Mucosa of stomach (tissue), 1 donor: ENCODE results near the gene SIAH1.
"Not testable (repeated sequence)": the region's sequence is repeated elsewhere in the genome, so short reads cannot be mapped to it uniquely, and the experiment has no call there.

ENCODE experiments used
- H3K27me3 ChIP-seq: one replicate; pipeline ENCODE4 v1.7.0; 2013; ENCODE audit warnings: mild to moderate bottlenecking, low read length; ENCODE audit not compliant: control insufficient read depth, insufficient read depth
- H3K36me3 ChIP-seq: one replicate; pipeline ENCODE4 v1.7.0; 2013; ENCODE audit warnings: low read length; ENCODE audit not compliant: control insufficient read depth, insufficient read depth
- H3K4me1 ChIP-seq: one replicate; pipeline ENCODE4 v1.7.0; 2013; ENCODE audit warnings: mild to moderate bottlenecking, low read length; ENCODE audit not compliant: control insufficient read depth, insufficient read depth
- H3K4me3 ChIP-seq: one replicate; pipeline ENCODE4 v1.7.0; 2013; ENCODE audit warnings: low read length
- H3K9ac ChIP-seq: one replicate; pipeline ENCODE4 v1.7.0; 2013; ENCODE audit warnings: mild to moderate bottlenecking, low read length, moderate library complexity
- H3K9me3 ChIP-seq: one replicate; pipeline ENCODE4 v1.7.0; 2013; ENCODE audit warnings: mild to moderate bottlenecking, low read length, moderate library complexity; ENCODE audit not compliant: control insufficient read depth
- donor health status: Pancreatic carcinoma.

The SIAH1 gene

GRCh38 chr16:48358419-48358818 is 26.8 kb downstream of the SIAH1 start:
- Histone ChIP-seq H3K36me3 (no peaks in the 10 kb centered on the region), H3K27me3 (no peaks in the 10 kb centered on the region), H3K9me3 (no peaks in the 10 kb centered on the region), H3K4me1 (peaks cover 8% of the 10 kb centered on the region), H3K4me3 (no peak overlapping the region), H3K9ac (no peak overlapping the region)

- Histone ChIP-seq H3K36me3 (no peaks in the 10 kb centered on the region), H3K4me3 (no peak overlapping the region)
These were observed 28.4 kb downstream of the SIAH1 start for GRCh38 chr16:48356633-48357376.

GRCh38 chr16:48354877-48355855 is 30.0 kb downstream of the SIAH1 start:
- Histone ChIP-seq H3K36me3 (no peaks in the 10 kb centered on the region), H3K27me3 (no peaks in the 10 kb centered on the region), H3K9ac (no peak overlapping the region)

More at GRCh38 chr16:48356633-48357376, 28.4 kb downstream of the SIAH1 start:
- Histone ChIP-seq H3K9ac (no peak overlapping the region), H3K9me3 (no peaks in the 10 kb centered on the region), H3K4me1 (peaks cover 6% of the 10 kb centered on the region), H3K27me3 (no peaks in the 10 kb centered on the region)

GRCh38 chr16:48354385-48354784 is 30.8 kb downstream of the SIAH1 start:
- not testable (repeated sequence) for H3K9ac ChIP-seq, H3K9me3 ChIP-seq, H3K4me3 ChIP-seq, H3K36me3 ChIP-seq, H3K4me1 ChIP-seq, H3K27me3 ChIP-seq

More at GRCh38 chr16:48354877-48355855, 30.0 kb downstream of the SIAH1 start:
- Histone ChIP-seq H3K4me3 (no peak overlapping the region), H3K4me1 (peaks cover 6% of the 10 kb centered on the region), H3K9me3 (no peaks in the 10 kb centered on the region)

GRCh38 chr16:48353565-48354163 is 31.5 kb downstream of the SIAH1 start:
- Histone ChIP-seq H3K4me1 (peaks cover 6% of the 10 kb centered on the region), H3K4me3 (no peak overlapping the region), H3K27me3 (no peaks in the 10 kb centered on the region), H3K9me3 (no peaks in the 10 kb centered on the region), H3K9ac (no peak overlapping the region), H3K36me3 (no peaks in the 10 kb centered on the region)

- H3K9ac ChIP-seq = no peak overlapping the region
- H3K4me1 ChIP-seq = peaks cover 6% of the 10 kb centered on the region
- H3K36me3 ChIP-seq = no peaks in the 10 kb centered on the region
- no peaks in the 10 kb centered on the region for H3K27me3 ChIP-seq
- no peaks in the 10 kb centered on the region for H3K9me3 ChIP-seq
- H3K4me3 ChIP-seq = no peak overlapping the region
These were observed 32.4 kb downstream of the SIAH1 start for GRCh38 chr16:48352648-48353390.

- Histone ChIP-seq H3K4me3 (no peak overlapping the region), H3K4me1 (peaks cover 6% of the 10 kb centered on the region), H3K9me3 (no peaks in the 10 kb centered on the region), H3K27me3 (no peaks in the 10 kb centered on the region), H3K9ac (no peak overlapping the region), H3K36me3 (no peaks in the 10 kb centered on the region)
These were observed 34.5 kb downstream of the SIAH1 start for GRCh38 chr16:48350736-48351135.

- Histone ChIP-seq H3K27me3 (no peaks in the 10 kb centered on the region), H3K36me3 (no peaks in the 10 kb centered on the region), H3K9me3 (no peaks in the 10 kb centered on the region), H3K9ac (no peak overlapping the region), H3K4me3 (no peak overlapping the region), H3K4me1 (no peaks in the 10 kb centered on the region)
These were observed 37.2 kb downstream of the SIAH1 start for GRCh38 chr16:48347980-48348379.

GRCh38 chr16:48347191-48347865 is 37.9 kb downstream of the SIAH1 start:
- no peaks in the 10 kb centered on the region for H3K36me3 ChIP-seq

GRCh38 chr16:48342591-48342990 is 42.6 kb downstream of the SIAH1 start:
- Histone ChIP-seq H3K4me1 (no peaks in the 10 kb centered on the region), H3K9me3 (no peaks in the 10 kb centered on the region), H3K27me3 (no peaks in the 10 kb centered on the region), H3K9ac (no peak overlapping the region), H3K4me3 (no peak overlapping the region), H3K36me3 (no peaks in the 10 kb centered on the region)

More at GRCh38 chr16:48347191-48347865, 37.9 kb downstream of the SIAH1 start:
- H3K27me3 ChIP-seq = no peaks in the 10 kb centered on the region
- no peaks in the 10 kb centered on the region for H3K9me3 ChIP-seq
- H3K4me1 ChIP-seq = no peaks in the 10 kb centered on the region
- H3K9ac ChIP-seq = no peak overlapping the region
- H3K4me3 ChIP-seq = no peak overlapping the region

- Histone ChIP-seq H3K4me3 (no peak overlapping the region), H3K27me3 (no peaks in the 10 kb centered on the region), H3K9me3 (no peaks in the 10 kb centered on the region), H3K9ac (no peak overlapping the region), H3K4me1 (no peaks in the 10 kb centered on the region), H3K36me3 (no peaks in the 10 kb centered on the region)
These were observed 45.2 kb downstream of the SIAH1 start for GRCh38 chr16:48340054-48340453.
